Activated T-cell treated with anti-CD3 and anti-CD28 coated beads, Interleukin-2, amount 50 U/mL, for 4 hours (primary cell): Measurements from ENCODE around the gene DNTT. TPM values are rescaled to one million over a fixed set of nuclear protein-coding genes. Genes with fewer than 3 reads are reported as not detected.
A peak's percentile ranks its signal among the peaks of the same experiment; 100 is the strongest.

ENCODE experiments used
- ATAC-seq, 2 donors: fragments of 200-7000 bp; cut with Tn5 transposase; one replicate each; pipeline ENCODE4 v1.10.0; 2021
- DNase-seq: peaks from one replicate; pipeline ENCODE4 v3.0.0-alpha.2; 2020
- H3K27me3 Mint-ChIP-seq: one replicate; pipeline ENCODE4 v1.8.0; 2021; ENCODE audit warnings: low read depth, mixed read lengths
- H3K36me3 Mint-ChIP-seq: one replicate; pipeline ENCODE4 v1.8.0; 2022; ENCODE audit warnings: mixed read lengths; ENCODE audit not compliant: insufficient read depth
- H3K4me1 Mint-ChIP-seq: one replicate; pipeline ENCODE4 v1.8.0; 2021; ENCODE audit warnings: low read depth, mixed read lengths
- H3K4me3 Mint-ChIP-seq: one replicate; pipeline ENCODE4 v1.8.0; 2021; ENCODE audit warnings: mild to moderate bottlenecking, moderate library complexity, mixed read lengths
- H3K9me3 Mint-ChIP-seq: one replicate; pipeline ENCODE4 v1.8.0; 2021; ENCODE audit warnings: mixed read lengths
- total RNA-seq, 3 donors: library from RNA; stranded (reverse); gene quantifications; one replicate each; pipeline ENCODE4 v1.2.1, GENCODE V29; 2021

The DNTT gene
- total RNA-seq, 3 donors from 2014 or later, result not detected

- H3K9me3 Mint-ChIP-seq, result no peaks in the 10 kb centered on the region
- peaks cover 3% of the 10 kb centered on the region for H3K4me1 Mint-ChIP-seq
- H3K27me3 Mint-ChIP-seq, result peaks cover 14% of the 10 kb centered on the region
- ATAC-seq, result no peak
- H3K4me3 Mint-ChIP-seq, result peak overlapping the region; percentile 51
- DNase-seq, result no peak
- H3K36me3 Mint-ChIP-seq, result no peaks in the 10 kb centered on the region
Measured at GRCh38 chr10:96269438-96270300, 34.6 kb upstream of the DNTT start.

GRCh38 chr10:96270571-96270970, 33.7 kb upstream of the DNTT start:
- Mint-ChIP-seq H3K4me3 (peak overlapping the region; percentile 51), H3K9me3 (no peaks in the 10 kb centered on the region), H3K4me1 (peaks cover 3% of the 10 kb centered on the region), H3K27me3 (peaks cover 14% of the 10 kb centered on the region), H3K36me3 (no peaks in the 10 kb centered on the region)
- ATAC-seq (no peak), DNase-seq (no peak)

GRCh38 chr10:96271016-96271815, 33.0 kb upstream of the DNTT start, which contains the start of gene BLNK:
Gene BLNK (minus strand): TSS chr10:96271569. CDS start chr10:96271398, 171 bp downstream.
- Mint-ChIP-seq H3K36me3 (no peaks in the 10 kb centered on the region), H3K4me3 (peak within 1 kb of the TSS; percentile 73), H3K4me1 (peaks cover 3% of the 10 kb centered on the region), H3K27me3 (peaks cover 14% of the 10 kb centered on the region), H3K9me3 (no peaks in the 10 kb centered on the region)
- DNase-seq (no peak), ATAC-seq (no peak)

- Mint-ChIP-seq H3K9me3 (no peaks in the 10 kb centered on the region), H3K36me3 (no peaks in the 10 kb centered on the region), H3K4me3 (no peak overlapping the region), H3K27me3 (peaks cover 8% of the 10 kb centered on the region), H3K4me1 (no peaks in the 10 kb centered on the region)
- DNase-seq (no peak), ATAC-seq (no peak)
Measured at GRCh38 chr10:96272316-96273280, 31.6 kb upstream of the DNTT start.

GRCh38 chr10:96275685-96276418, 28.4 kb upstream of the DNTT start:
- ATAC-seq (no peak), DNase-seq (no peak)
- H3K36me3 Mint-ChIP-seq, result no peaks in the 10 kb centered on the region
- peaks cover 5% of the 10 kb centered on the region for H3K27me3 Mint-ChIP-seq
- no peak overlapping the region for H3K4me3 Mint-ChIP-seq
- no peaks in the 10 kb centered on the region for H3K4me1 Mint-ChIP-seq
- no peaks in the 10 kb centered on the region for H3K9me3 Mint-ChIP-seq

GRCh38 chr10:96276426-96276825, 27.8 kb upstream of the DNTT start:
- Mint-ChIP-seq H3K9me3 (no peaks in the 10 kb centered on the region), H3K4me1 (no peaks in the 10 kb centered on the region), H3K4me3 (no peak overlapping the region), H3K36me3 (no peaks in the 10 kb centered on the region), H3K27me3 (peaks cover 5% of the 10 kb centered on the region)
- no peak for ATAC-seq
- DNase-seq, result no peak

GRCh38 chr10:96276831-96277230, 27.4 kb upstream of the DNTT start:
- ATAC-seq, result no peak
- H3K4me3 Mint-ChIP-seq, result no peak overlapping the region
- H3K27me3 Mint-ChIP-seq, result peaks cover 5% of the 10 kb centered on the region
- no peak for DNase-seq
- H3K36me3 Mint-ChIP-seq, result no peaks in the 10 kb centered on the region
- no peaks in the 10 kb centered on the region for H3K4me1 Mint-ChIP-seq
- H3K9me3 Mint-ChIP-seq, result no peaks in the 10 kb centered on the region

- no peak for DNase-seq
- Mint-ChIP-seq H3K4me3 (no peak overlapping the region), H3K27me3 (peaks cover 5% of the 10 kb centered on the region), H3K36me3 (no peaks in the 10 kb centered on the region), H3K9me3 (no peaks in the 10 kb centered on the region), H3K4me1 (no peaks in the 10 kb centered on the region)
- ATAC-seq, result no peak
Measured at GRCh38 chr10:96279191-96279641, 25.0 kb upstream of the DNTT start.

GRCh38 chr10:96280859-96281258, 23.4 kb upstream of the DNTT start:
- Mint-ChIP-seq H3K4me1 (no peaks in the 10 kb centered on the region), H3K4me3 (no peak overlapping the region), H3K9me3 (no peaks in the 10 kb centered on the region), H3K36me3 (no peaks in the 10 kb centered on the region), H3K27me3 (peaks cover 5% of the 10 kb centered on the region)
- DNase-seq (no peak), ATAC-seq (no peak)

GRCh38 chr10:96281444-96282029, 22.7 kb upstream of the DNTT start:
- ATAC-seq, result no peak
- peaks cover 5% of the 10 kb centered on the region for H3K27me3 Mint-ChIP-seq
- no peak for DNase-seq
- no peaks in the 10 kb centered on the region for H3K4me1 Mint-ChIP-seq
- no peaks in the 10 kb centered on the region for H3K9me3 Mint-ChIP-seq
- H3K4me3 Mint-ChIP-seq, result no peak overlapping the region
- no peaks in the 10 kb centered on the region for H3K36me3 Mint-ChIP-seq

- no peaks in the 10 kb centered on the region for H3K36me3 Mint-ChIP-seq
- H3K9me3 Mint-ChIP-seq, result no peaks in the 10 kb centered on the region
- H3K27me3 Mint-ChIP-seq, result peaks cover 3% of the 10 kb centered on the region
- no peak for ATAC-seq
- DNase-seq, result no peak
- no peak overlapping the region for H3K4me3 Mint-ChIP-seq
- H3K4me1 Mint-ChIP-seq, result peaks cover 10% of the 10 kb centered on the region
Measured at GRCh38 chr10:96283351-96283750, 20.9 kb upstream of the DNTT start.

- peaks cover 11% of the 10 kb centered on the region for H3K4me1 Mint-ChIP-seq
- no peaks in the 10 kb centered on the region for H3K9me3 Mint-ChIP-seq
- no peak overlapping the region for H3K4me3 Mint-ChIP-seq
- DNase-seq (no peak), ATAC-seq (no peak)
- H3K27me3 Mint-ChIP-seq, result peaks cover 3% of the 10 kb centered on the region
- no peaks in the 10 kb centered on the region for H3K36me3 Mint-ChIP-seq
Measured at GRCh38 chr10:96283756-96284155, 20.5 kb upstream of the DNTT start.

- ATAC-seq (no peak), DNase-seq (no peak)
- H3K27me3 Mint-ChIP-seq, result peaks cover 1% of the 10 kb centered on the region
- H3K4me1 Mint-ChIP-seq, result peaks cover 11% of the 10 kb centered on the region
- H3K36me3 Mint-ChIP-seq, result no peaks in the 10 kb centered on the region
- H3K4me3 Mint-ChIP-seq, result no peak overlapping the region
- no peaks in the 10 kb centered on the region for H3K9me3 Mint-ChIP-seq
Measured at GRCh38 chr10:96285331-96285752, 18.9 kb upstream of the DNTT start.
